Activated effector memory CD4-positive, alpha-beta T cell treated with anti-CD3 and anti-CD28 coated beads, Interleukin-2, amount 50 U/mL, for 16 hours (primary cell): Measurements from ENCODE around the gene LIFR.

Experiments
- DNase-seq: peaks from one replicate; pipeline ENCODE4 v3.0.0-alpha.2; 2020

Gene LIFR

DNA sequence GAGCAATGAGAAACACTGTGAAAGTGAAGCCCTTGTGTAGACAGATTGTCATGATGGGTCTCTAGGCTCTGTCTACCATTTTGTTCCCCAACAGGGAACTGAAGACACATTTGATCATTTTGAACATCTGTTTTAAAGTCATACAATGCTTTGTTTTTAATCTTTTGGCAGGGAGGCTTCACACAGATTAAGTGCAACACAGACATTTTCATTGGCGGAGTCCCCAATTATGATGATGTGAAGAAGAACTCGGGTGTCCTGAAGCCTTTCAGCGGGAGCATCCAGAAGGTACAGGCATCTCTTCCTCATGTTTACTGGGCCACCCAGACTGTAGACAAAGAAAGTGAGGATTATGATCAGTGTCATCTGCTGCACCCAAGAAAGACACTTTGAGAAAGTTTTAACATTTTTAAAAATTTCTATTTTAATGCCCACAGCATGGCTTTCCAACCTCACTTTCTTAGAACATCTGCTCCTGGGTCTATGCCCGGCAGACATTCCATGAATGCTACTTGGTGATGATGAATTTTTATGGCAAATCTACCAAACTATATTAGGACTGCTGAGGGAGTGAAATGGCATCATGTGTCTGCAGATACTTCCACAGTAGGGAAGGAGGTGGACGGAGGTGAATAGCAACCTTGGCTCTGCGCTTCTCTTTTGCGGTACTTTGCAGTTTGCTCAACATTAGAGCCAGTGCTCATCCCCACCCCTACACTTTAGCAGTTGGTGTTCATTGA is 121.3 kb downstream of the LIFR start:
- no peak for DNase-seq

DNA sequence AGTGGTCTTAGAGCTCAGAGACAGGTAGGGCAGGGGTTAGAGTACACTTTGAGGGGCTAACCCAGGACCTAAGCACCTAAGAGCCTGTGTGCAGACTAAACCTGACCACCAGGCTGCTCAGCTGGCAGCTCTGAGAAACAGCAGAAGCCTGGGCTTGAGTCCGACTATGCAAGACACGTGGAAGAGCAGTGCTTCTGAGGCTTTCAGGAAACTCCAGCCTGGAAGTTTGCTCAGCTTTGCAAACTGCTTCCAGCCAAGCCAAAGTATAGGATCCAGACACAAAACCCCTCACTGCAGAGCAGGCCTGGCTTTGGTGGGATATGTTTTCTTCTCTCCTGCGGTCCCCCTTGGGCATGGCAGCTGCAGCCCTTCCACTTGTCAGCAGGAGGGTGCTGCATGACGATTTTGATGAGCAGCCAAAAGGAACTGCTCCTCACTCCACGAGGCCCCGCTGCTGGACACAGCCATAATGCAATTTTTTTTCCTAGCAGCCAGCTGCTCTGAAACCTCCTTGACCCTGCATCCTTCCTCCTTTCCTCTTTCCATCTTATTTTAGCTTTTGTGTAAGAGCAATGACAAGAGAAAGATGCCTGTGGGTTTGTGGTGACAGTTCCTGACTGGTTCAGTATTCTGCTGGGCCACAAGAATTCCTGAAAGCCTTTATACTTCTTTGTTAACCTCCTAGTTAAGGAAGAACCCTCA is 123.1 kb downstream of the LIFR start:
- DNase-seq = no peak

- no peak for DNase-seq
Observed at GRCh38 chr5:38431242-38431853, 125.1 kb downstream of the LIFR start.

DNA sequence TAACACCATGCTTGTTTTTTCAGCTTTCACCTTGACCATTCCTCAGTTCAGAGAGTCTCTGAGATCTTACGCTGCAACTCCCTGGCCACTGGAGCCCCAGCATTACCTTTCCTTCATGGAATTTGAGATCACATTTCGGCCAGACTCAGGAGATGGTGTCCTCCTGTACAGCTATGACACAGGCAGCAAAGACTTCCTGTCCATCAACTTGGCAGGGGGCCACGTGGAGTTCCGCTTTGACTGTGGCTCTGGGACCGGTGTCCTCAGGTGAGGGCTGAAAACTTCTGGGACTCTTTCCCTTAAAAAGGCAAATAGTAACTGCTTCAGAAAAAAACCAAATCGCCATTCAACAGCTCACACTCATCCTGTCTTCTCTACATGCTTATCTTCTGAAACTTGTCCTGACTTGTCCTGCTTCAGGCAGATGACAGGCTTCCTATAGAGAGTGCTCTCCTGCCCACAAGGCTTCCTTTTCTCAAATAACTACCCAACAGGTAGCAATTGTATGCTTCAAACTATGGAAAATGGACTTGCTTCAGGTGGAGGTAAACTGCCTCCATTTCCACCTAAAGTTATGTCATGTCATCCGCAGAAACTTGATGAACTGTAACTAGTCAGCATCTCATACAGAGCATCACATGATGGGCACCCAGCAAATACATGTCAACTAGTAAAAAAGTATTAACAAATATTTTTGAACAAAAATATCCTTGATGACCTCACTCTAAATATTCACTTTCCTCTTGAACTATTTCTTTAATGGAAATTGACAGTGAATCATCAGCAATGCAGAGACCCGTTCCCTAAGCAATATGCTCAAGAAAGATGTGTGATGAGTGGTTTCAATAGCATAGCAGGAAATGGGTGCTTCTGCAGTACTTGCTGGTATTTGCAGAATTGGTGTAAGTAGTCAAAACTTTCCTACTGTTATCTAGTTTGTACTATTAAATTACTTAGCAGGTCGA is 129.2 kb downstream of the LIFR start:
- DNase-seq = no peak

- no peak for DNase-seq
Observed at GRCh38 chr5:38426490-38426889, 130.0 kb downstream of the LIFR start.
